ENCODE data around the gene ANKMY1. TPM values are rescaled to one million over a fixed set of nuclear protein-coding genes. Genes with fewer than 3 reads are reported as not detected.

ANKMY1 gene
- total and polyA plus RNA-seq, 2 of the 8 experiments (the other 6 are each of a cell fraction or from before 2014, with no cell fraction given) = 4.5 to 4.8 TPM

GRCh38 chr2:240564561-240565332 lies 7.0 kb upstream of the ANKMY1 start:
- H3K4me2 ChIP-seq (ENCODE audit: insufficient read depth in 1 of 2, low read depth in 2 of 2, low read length in 2 of 2) = no peak overlapping the region
- no peak overlapping the region for H2AK5ac ChIP-seq (ENCODE audit: low read depth, low read length)
- H2BK20ac ChIP-seq (ENCODE audit: low read length) = no peak overlapping the region
- peaks cover 15 to 29% (median 27%) of the 10 kb centered on the region in 4 experiments for H3K27me3 ChIP-seq (replicated peaks in 1 of 4; ENCODE audit: control insufficient read depth in 3 of 4, extremely low read depth in 1 of 4, insufficient read depth in 3 of 4, low read length in 3 of 4)
- H3K4me1 ChIP-seq (replicated peaks in 1 of 4; ENCODE audit: control insufficient read depth in 3 of 4, insufficient read depth in 4 of 4, low read length in 3 of 4) = peaks cover 0 to 30% (median 22%) of the 10 kb centered on the region in 4 experiments; a peak in 6 of 7 replicates
- no peak overlapping the region for H3K9ac ChIP-seq (replicated peaks in 1 of 4; ENCODE audit: extremely low read depth in 1 of 4, low read depth in 3 of 4, low read length in 3 of 4)
- no peak overlapping the region for H3K14ac ChIP-seq (ENCODE audit: insufficient read length)
- ChIA-PET POLR2A (ENCODE audit: partially characterized antibody) (interaction anchor here (3.0 kb wide), 1 partner anchor 22 kb away, joined by 21 read pairs; the partner anchor contains the start of gene CAPN10), CTCF (ENCODE audit: partially characterized antibody) (interaction anchor here (0.8 to 5.3 kb wide), 11 partner anchors 7 to 236 kb away, joined by 3 to 37 read pairs (median 3); partner anchors contain the start of genes ANKMY1 and CAPN10)
- H3K79me1 ChIP-seq (ENCODE audit: low read depth, low read length) = no peaks in the 10 kb centered on the region
- no peak overlapping the region for H3K18ac ChIP-seq (ENCODE audit: extremely low read depth, low read length)
- H3K4ac ChIP-seq (replicated peaks; ENCODE audit: insufficient read length, low read depth, low read length) = no peak overlapping the region
- no peak overlapping the region for H3K56ac ChIP-seq (replicated peaks; ENCODE audit: insufficient read length, low read depth, low read length)
- H3K23me2 ChIP-seq (ENCODE audit: low read depth, low read length) = peaks cover 10% of the 10 kb centered on the region; the same call in 1 of the 2 replicates
- H4K8ac ChIP-seq (ENCODE audit: extremely low read depth, insufficient read depth, low read length) = no peak overlapping the region
- H2BK15ac ChIP-seq (ENCODE audit: low read length) = no peak overlapping the region
- no peaks in the 10 kb centered on the region; a peak in 1 of 8 replicates for H3K36me3 ChIP-seq (ENCODE audit: control insufficient read depth in 2 of 4, insufficient read depth in 4 of 4, low read length in 3 of 4)
- no peak overlapping the region for H2BK12ac ChIP-seq (ENCODE audit: low read depth, low read length)
- H4K5ac ChIP-seq (ENCODE audit: insufficient read length, low read depth, low read length) = no peak overlapping the region
- TF ChIP-seq, protein P1, sequence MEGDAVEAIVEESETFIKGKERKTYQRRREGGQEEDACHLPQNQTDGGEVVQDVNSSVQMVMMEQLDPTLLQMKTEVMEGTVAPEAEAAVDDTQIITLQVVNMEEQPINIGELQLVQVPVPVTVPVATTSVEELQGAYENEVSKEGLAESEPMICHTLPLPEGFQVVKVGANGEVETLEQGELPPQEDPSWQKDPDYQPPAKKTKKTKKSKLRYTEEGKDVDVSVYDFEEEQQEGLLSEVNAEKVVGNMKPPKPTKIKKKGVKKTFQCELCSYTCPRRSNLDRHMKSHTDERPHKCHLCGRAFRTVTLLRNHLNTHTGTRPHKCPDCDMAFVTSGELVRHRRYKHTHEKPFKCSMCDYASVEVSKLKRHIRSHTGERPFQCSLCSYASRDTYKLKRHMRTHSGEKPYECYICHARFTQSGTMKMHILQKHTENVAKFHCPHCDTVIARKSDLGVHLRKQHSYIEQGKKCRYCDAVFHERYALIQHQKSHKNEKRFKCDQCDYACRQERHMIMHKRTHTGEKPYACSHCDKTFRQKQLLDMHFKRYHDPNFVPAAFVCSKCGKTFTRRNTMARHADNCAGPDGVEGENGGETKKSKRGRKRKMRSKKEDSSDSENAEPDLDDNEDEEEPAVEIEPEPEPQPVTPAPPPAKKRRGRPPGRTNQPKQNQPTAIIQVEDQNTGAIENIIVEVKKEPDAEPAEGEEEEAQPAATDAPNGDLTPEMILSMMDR (IDR thresholded peaks at IDR 0.05; ENCODE audit: control extremely low read depth in 1 of 3, insufficient read depth in 1 of 3, low read depth in 1 of 3, low read length in 3 of 3) = peak in 1 of 3 experiments; percentile 23; a peak in 1 of 4 replicates
- no peak for TF ChIP-seq EP300 (IDR thresholded peaks at IDR 0.05; ENCODE audit: borderline replicate concordance in 1 of 2, low read depth in 2 of 2, low read length in 2 of 2)
- no peak overlapping the region for H2AFZ ChIP-seq (ENCODE audit: low read length)
- no peaks in the 10 kb centered on the region for H3K79me2 ChIP-seq (ENCODE audit: control insufficient read depth in 1 of 2, insufficient read depth in 2 of 2, low read length in 2 of 2)
- no peaks in the 10 kb centered on the region for H3K9me3 ChIP-seq (ENCODE audit: insufficient read depth in 2 of 2, low read depth in 1 of 2, low read length in 1 of 2)
- peak in 1 of 2 experiments; percentile 38 for DNase-seq (ENCODE audit: low read depth in 1 of 2, low spot score in 2 of 2)
- WGBS, 2 experiments (ENCODE audit: extremely low coverage in 1 of 2, insufficient coverage in 1 of 2, insufficient read length in 1 of 2, insufficient replicate concordance in 2 of 2, low coverage in 1 of 2, low lambda C conversion rate in 2 of 2, missing lambda C conversion rate in 1 of 2) = 94% methylated on average over 9 of the region's 10 CpGs; no CpG with 5 or more reads in 1 of the 2 experiments
- H2BK120ac ChIP-seq (replicated peaks; ENCODE audit: low read depth, low read length) = no peak overlapping the region
- no peak for FAIRE-seq
- no peak overlapping the region for H4K91ac ChIP-seq (replicated peaks; ENCODE audit: insufficient read length, low read length)
- H4K20me1 ChIP-seq (replicated peaks in 1 of 2; ENCODE audit: control insufficient read depth in 1 of 2, insufficient read depth in 2 of 2, low read length in 2 of 2) = peaks cover 0 to 10% of the 10 kb centered on the region in 2 experiments
- H2BK5ac ChIP-seq (ENCODE audit: low read depth, low read length) = no peak overlapping the region
- H3K4me3 ChIP-seq (ENCODE audit: extremely low read depth in 1 of 4, insufficient read depth in 2 of 4, low read depth in 3 of 4, low read length in 4 of 4) = no peak overlapping the region
- no peak overlapping the region for H3K23ac ChIP-seq (ENCODE audit: insufficient read length)
- no peak overlapping the region for H3K27ac ChIP-seq (ENCODE audit: low read depth, low read length)
